ENCODE results near the gene NTM.

DNA sequence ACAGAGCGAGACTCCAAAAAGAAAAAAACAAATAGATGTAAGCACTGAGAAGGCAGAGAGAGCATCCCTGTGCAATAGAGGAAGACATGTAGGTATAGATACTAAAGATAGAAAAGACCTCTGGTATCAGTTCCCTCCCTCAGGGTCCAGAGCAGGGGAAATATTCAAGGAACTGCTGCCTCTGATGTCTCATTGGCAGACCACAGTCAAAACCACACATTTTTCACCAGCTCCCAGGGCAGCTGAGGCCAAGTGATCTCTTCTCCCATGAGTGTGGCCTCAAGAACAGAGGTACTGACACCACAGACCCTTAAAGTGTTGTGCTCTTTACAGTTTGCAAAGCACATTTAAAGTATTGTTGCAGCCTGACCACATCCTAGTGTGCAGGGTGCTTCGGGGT, 288.5 kb downstream of the NTM start:
- TF ChIP-seq, protein P1, sequence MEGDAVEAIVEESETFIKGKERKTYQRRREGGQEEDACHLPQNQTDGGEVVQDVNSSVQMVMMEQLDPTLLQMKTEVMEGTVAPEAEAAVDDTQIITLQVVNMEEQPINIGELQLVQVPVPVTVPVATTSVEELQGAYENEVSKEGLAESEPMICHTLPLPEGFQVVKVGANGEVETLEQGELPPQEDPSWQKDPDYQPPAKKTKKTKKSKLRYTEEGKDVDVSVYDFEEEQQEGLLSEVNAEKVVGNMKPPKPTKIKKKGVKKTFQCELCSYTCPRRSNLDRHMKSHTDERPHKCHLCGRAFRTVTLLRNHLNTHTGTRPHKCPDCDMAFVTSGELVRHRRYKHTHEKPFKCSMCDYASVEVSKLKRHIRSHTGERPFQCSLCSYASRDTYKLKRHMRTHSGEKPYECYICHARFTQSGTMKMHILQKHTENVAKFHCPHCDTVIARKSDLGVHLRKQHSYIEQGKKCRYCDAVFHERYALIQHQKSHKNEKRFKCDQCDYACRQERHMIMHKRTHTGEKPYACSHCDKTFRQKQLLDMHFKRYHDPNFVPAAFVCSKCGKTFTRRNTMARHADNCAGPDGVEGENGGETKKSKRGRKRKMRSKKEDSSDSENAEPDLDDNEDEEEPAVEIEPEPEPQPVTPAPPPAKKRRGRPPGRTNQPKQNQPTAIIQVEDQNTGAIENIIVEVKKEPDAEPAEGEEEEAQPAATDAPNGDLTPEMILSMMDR (IDR thresholded peaks at IDR 0.05; ENCODE audit: low read depth, low read length, poor library complexity, severe bottlenecking), result no peak
- TF ChIP-seq EZH2phosphoT487 (IDR thresholded peaks at IDR 0.05; ENCODE audit: borderline replicate concordance, low read length), result no peak
